Ascending aorta (tissue), 2 donors: Measurements from ENCODE around the gene IGF2. TPM values are rescaled to one million over a fixed set of nuclear protein-coding genes. Genes with fewer than 3 reads are reported as not detected.

Experiments
- DNase-seq, 2 donors: peaks; one replicate each; pipeline ENCODE4 v3.0.0-alpha.2; 2019; ENCODE audit warnings: low spot score in 2 of 2
- H3K27ac ChIP-seq, 2 donors: fragments of 200-600 bp; sonication (generic); one replicate each; pipeline ENCODE4 v1.5.1; 2016 to 2017; ENCODE audit warnings: mild to moderate bottlenecking in 1 of 2
- H3K27me3 ChIP-seq: fragments of 200-600 bp; sonication (generic); one replicate; pipeline ENCODE4 v1.5.1; 2017
- H3K36me3 ChIP-seq, 2 donors: fragments of 200-600 bp; sonication (generic); one replicate each; pipeline ENCODE4 v1.5.1; 2016
- H3K4me1 ChIP-seq, 2 donors: fragments of 200-600 bp; sonication (generic); one replicate each; pipeline ENCODE4 v1.5.1; 2016 to 2017; ENCODE audit warnings: mild to moderate bottlenecking in 1 of 2
- H3K4me3 ChIP-seq, 2 donors: fragments of 200-600 bp; sonication (generic); one replicate each; pipeline ENCODE4 v1.5.1; 2016 to 2017; ENCODE audit warnings: mild to moderate bottlenecking in 1 of 2
- H3K9me3 ChIP-seq, 2 donors: fragments of 200-600 bp; sonication (generic); one replicate each; pipeline ENCODE4 v1.5.1; 2016
- intact Hi-C: fragments of 100-400 bp; cut with DNase I; formaldehyde crosslinking; loops from one replicate; pipeline ENCODE4 v1.15.1; 2023
- total RNA-seq: library from RNA; depleted of rRNA; stranded (reverse); fragments of >200 nt; gene quantifications from one replicate; pipeline ENCODE4 v1.1.0, GENCODE V29; 2016
- TF ChIP-seq, protein P1 (sequence below), 3 experiments: fragments of 200-600 bp in 2 of 3; fragments of 450-650 bp in 1 of 3; sonication (generic) in 2 of 3; IDR thresholded peaks; one replicate each; pipeline ENCODE4 v1.5.1; 2016 to 2019; ENCODE audit warnings: antibody characterized with exemption in 3 of 3, mild to moderate bottlenecking in 1 of 3, moderate library complexity in 1 of 3

Gene IGF2
- total RNA-seq, 1 donor from 2014 or later, result 124 TPM

- Histone ChIP-seq H3K4me3 (no peak overlapping the region), H3K27me3 (no peaks in the 10 kb centered on the region), H3K36me3 (no peaks in the 10 kb centered on the region), H3K4me1 (no peaks in the 10 kb centered on the region), H3K9me3 (no peaks in the 10 kb centered on the region), H3K27ac (no peak overlapping the region)
- intact Hi-C loops, result no loop called here
- TF ChIP-seq, protein P1, sequence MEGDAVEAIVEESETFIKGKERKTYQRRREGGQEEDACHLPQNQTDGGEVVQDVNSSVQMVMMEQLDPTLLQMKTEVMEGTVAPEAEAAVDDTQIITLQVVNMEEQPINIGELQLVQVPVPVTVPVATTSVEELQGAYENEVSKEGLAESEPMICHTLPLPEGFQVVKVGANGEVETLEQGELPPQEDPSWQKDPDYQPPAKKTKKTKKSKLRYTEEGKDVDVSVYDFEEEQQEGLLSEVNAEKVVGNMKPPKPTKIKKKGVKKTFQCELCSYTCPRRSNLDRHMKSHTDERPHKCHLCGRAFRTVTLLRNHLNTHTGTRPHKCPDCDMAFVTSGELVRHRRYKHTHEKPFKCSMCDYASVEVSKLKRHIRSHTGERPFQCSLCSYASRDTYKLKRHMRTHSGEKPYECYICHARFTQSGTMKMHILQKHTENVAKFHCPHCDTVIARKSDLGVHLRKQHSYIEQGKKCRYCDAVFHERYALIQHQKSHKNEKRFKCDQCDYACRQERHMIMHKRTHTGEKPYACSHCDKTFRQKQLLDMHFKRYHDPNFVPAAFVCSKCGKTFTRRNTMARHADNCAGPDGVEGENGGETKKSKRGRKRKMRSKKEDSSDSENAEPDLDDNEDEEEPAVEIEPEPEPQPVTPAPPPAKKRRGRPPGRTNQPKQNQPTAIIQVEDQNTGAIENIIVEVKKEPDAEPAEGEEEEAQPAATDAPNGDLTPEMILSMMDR (IDR thresholded peaks at IDR 0.05), result no peak
- no peak for DNase-seq
Measured at GRCh38 chr11:2174361-2174760, 35.2 kb upstream of the IGF2 start.

GRCh38 chr11:2173761-2174160 lies 34.6 kb upstream of the IGF2 start:
- Histone ChIP-seq H3K4me3 (no peak overlapping the region), H3K27ac (no peak overlapping the region), H3K27me3 (no peaks in the 10 kb centered on the region), H3K9me3 (no peaks in the 10 kb centered on the region), H3K4me1 (no peaks in the 10 kb centered on the region), H3K36me3 (no peaks in the 10 kb centered on the region)
- no peak for DNase-seq
- TF ChIP-seq, protein P1 (IDR thresholded peaks at IDR 0.05), result no peak
- intact Hi-C loops, result no loop called here

DNA sequence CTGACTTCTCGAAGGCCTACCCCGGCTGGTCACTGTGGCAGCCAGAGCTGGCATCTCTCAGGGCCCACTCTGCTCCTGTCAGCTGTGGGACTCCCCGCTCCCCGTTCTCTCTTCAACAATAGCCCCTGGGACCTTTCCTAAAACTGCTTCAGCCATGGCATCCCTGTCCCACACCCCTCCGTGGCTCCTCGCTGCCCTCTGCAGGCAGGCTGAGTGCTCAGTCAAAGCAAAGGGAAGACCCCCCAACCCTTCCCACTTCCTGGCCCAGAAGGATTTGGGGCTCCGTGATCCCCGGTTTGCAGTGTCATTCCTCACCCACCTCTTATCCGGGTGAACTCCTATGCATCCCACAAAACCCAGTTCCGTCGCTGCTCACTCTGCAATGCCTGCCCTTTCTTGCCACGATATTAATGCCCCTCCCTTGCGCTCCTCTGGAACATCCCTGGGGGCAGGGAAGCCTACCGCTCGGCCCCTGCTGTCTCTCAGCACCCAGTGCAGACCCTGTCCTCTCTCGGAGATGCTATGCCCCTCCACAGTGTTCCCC lies 34.0 kb upstream of the IGF2 start:
- Histone ChIP-seq H3K27me3 (no peaks in the 10 kb centered on the region), H3K4me1 (no peaks in the 10 kb centered on the region), H3K27ac (no peak overlapping the region), H3K9me3 (no peaks in the 10 kb centered on the region), H3K4me3 (no peak overlapping the region), H3K36me3 (no peaks in the 10 kb centered on the region)
- DNase-seq, result no peak
- intact Hi-C loops, result no loop called here
- TF ChIP-seq, protein P1 (IDR thresholded peaks at IDR 0.05), result no peak

GRCh38 chr11:2172676-2173075 lies 33.5 kb upstream of the IGF2 start:
- no peak for DNase-seq
- no peaks in the 10 kb centered on the region for H3K4me1 ChIP-seq
- no peaks in the 10 kb centered on the region for H3K27me3 ChIP-seq
- TF ChIP-seq, protein P1 (IDR thresholded peaks at IDR 0.05), result no peak
- H3K36me3 ChIP-seq, result no peaks in the 10 kb centered on the region
- intact Hi-C loops, result no loop called here
- no peaks in the 10 kb centered on the region for H3K9me3 ChIP-seq
- H3K4me3 ChIP-seq, result no peak overlapping the region
- H3K27ac ChIP-seq, result no peak overlapping the region

DNA sequence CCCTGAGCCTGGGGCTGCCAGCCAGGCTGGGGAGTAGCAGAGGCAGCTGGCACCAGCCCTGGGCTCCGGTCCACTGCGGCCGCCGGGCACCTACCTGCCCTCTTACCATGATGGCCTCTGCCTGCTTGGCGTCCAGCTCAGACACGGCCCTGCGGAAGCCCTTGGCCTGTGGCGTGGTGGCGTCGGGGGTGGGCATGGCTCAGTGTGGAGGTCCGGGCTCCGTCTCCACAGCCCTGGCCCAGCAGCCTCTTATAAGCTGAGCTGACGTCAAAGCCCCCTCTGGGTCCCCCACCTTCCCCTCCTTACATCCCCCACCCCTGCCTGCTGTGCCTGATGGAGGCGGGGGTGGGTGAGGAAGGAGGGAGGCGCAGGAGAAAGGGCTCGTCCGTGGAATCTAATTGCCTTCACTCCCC lies 32.4 kb upstream of the IGF2 start, which contains the start of gene TH:
TH (minus strand) TSS at position 225 of the 413 bp plus-strand sequence; CDS start at position 196, 29 bp downstream.
- Histone ChIP-seq H3K4me1 (no peaks in the 10 kb centered on the region), H3K9me3 (no peaks in the 10 kb centered on the region), H3K4me3 (no peak within 1 kb of the TSS), H3K27ac (no peak within 1 kb of the TSS), H3K27me3 (peaks cover 4% of the 10 kb centered on the region), H3K36me3 (no peaks in the 10 kb centered on the region)
- TF ChIP-seq, protein P1 (IDR thresholded peaks at IDR 0.05), result no peak
- intact Hi-C loops, result no loop called here
- no peak for DNase-seq
